ENCODE results near the gene CDK6. TPM values are rescaled to one million over a fixed set of nuclear protein-coding genes. Genes with fewer than 3 reads are reported as not detected.
A peak's percentile ranks its signal among the peaks of the same experiment; 100 is the strongest.

Gene CDK6
- total and polyA plus RNA-seq, 4 donors: 3.3 to 35.0 (median 12.0) TPM

DNA sequence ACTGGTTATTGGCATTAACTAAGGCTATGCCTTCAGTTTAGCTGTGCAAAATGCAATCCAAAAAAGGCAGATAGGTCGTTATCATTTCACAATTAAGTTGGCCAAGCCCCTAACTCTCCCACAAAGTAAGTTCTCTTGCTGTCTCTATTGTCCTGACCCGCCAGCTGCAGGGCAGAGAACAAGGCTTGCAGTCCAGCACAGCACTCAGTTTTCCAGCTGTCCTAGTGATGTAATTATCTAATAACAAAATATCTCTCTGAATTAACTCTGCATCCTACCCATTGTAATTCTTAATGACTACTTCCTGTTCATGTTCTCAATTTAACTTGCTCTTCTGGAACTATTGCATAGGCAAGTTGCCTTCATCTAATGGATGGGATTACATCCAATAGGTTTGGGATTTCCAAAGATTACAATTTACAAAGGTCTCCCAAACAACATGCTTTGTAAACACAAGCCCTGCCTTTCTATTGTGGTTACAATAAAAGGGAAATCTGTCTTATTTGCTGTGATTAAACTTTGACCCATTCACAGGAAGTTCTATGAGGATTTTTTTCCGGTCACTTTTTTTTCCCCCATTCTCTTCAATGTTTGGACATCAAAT, 55.2 kb downstream of the CDK6 start (continued):
- TF ChIP-seq CTCF (IDR thresholded peaks at IDR 0.05; ENCODE audit: low read depth, low read length, missing input control): no peak

GRCh38 chr7:92778972-92779371, 57.4 kb downstream of the CDK6 start:
- peaks cover 4 to 29% (median 21%) of the 10 kb centered on the region in 4 donors for H3K4me1 ChIP-seq (ENCODE audit: control insufficient read depth in 4 of 4, insufficient read depth in 4 of 4, low read length in 3 of 4)
- 29% methylated on average over 5 of the region's 5 CpGs for WGBS
- no peaks in the 10 kb centered on the region for H3K36me3 ChIP-seq (ENCODE audit: control insufficient read depth in 4 of 4, insufficient read depth in 3 of 4, low read depth in 1 of 4, low read length in 3 of 4)
- H3K9ac ChIP-seq (ENCODE audit: low read depth in 1 of 2, low read length in 2 of 2): peak overlapping the region in 1 of 2 donors; percentile 47
- TF ChIP-seq YY1 (IDR thresholded peaks at IDR 0.05) (no peak), MAX (IDR thresholded peaks at IDR 0.05) (no peak), NR2F2 (IDR thresholded peaks at IDR 0.05) (no peak), TAF1 (conservative IDR thresholded peaks at IDR 0.05) (no peak), SP1 (IDR thresholded peaks at IDR 0.05) (no peak), HNF4G (IDR thresholded peaks at IDR 0.05) (peak; percentile 12), GABPA (IDR thresholded peaks at IDR 0.05 in 1 of 2, conservative IDR thresholded peaks at IDR 0.05 in 1 of 2) (no peak), RAD21 (IDR thresholded peaks at IDR 0.05) (peak in 1 of 2 donors; percentile 24), FOXA2 (IDR thresholded peaks at IDR 0.05) (no peak), JUND (IDR thresholded peaks at IDR 0.05) (no peak), HNF4A (conservative IDR thresholded peaks at IDR 0.05) (peak; percentile 67 to 71), REST (IDR thresholded peaks at IDR 0.05) (no peak), EGR1 (IDR thresholded peaks at IDR 0.05; ENCODE audit: low read depth in 2 of 2) (no peak), ATF3 (IDR thresholded peaks at IDR 0.05) (no peak), RXRA (IDR thresholded peaks at IDR 0.05) (peak in 1 of 2 donors; percentile 13), CTCF (IDR thresholded peaks at IDR 0.05; ENCODE audit: low read depth, low read length, missing input control) (no peak), FOXA1 (IDR thresholded peaks at IDR 0.05) (no peak)
- TF ChIP-seq, protein P1, sequence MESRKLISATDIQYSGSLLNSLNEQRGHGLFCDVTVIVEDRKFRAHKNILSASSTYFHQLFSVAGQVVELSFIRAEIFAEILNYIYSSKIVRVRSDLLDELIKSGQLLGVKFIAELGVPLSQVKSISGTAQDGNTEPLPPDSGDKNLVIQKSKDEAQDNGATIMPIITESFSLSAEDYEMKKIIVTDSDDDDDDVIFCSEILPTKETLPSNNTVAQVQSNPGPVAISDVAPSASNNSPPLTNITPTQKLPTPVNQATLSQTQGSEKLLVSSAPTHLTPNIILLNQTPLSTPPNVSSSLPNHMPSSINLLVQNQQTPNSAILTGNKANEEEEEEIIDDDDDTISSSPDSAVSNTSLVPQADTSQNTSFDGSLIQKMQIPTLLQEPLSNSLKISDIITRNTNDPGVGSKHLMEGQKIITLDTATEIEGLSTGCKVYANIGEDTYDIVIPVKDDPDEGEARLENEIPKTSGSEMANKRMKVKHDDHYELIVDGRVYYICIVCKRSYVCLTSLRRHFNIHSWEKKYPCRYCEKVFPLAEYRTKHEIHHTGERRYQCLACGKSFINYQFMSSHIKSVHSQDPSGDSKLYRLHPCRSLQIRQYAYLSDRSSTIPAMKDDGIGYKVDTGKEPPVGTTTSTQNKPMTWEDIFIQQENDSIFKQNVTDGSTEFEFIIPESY (IDR thresholded peaks at IDR 0.05): no peak
- no peaks in the 10 kb centered on the region for H3K27me3 ChIP-seq (ENCODE audit: control insufficient read depth in 4 of 4, insufficient read depth in 4 of 4, low read length in 3 of 4)
- no peak overlapping the region for H3K4me3 ChIP-seq (ENCODE audit: low read depth in 1 of 3, low read length in 3 of 3)
- H3K27ac ChIP-seq (ENCODE audit: low read depth in 1 of 2, low read length in 2 of 2): peak overlapping the region in 1 of 2 donors; percentile 74
- no peak for DNase-seq (ENCODE audit: low spot score)
- H3K9me3 ChIP-seq (ENCODE audit: control insufficient read depth in 4 of 4, low read length in 3 of 4): no peaks in the 10 kb centered on the region

Measured in liver (tissue), 9 donors.